Measurements from ENCODE around the gene ASCL5. TPM values are rescaled to one million over a fixed set of nuclear protein-coding genes. Genes with fewer than 3 reads are reported as not detected.
A peak's percentile ranks its signal among the peaks of the same experiment; 100 is the strongest.

Gene ASCL5
- total and polyA plus RNA-seq, 5 experiments from 2014 or later = 0.08 to 0.27 TPM; not detected in 3

DNA sequence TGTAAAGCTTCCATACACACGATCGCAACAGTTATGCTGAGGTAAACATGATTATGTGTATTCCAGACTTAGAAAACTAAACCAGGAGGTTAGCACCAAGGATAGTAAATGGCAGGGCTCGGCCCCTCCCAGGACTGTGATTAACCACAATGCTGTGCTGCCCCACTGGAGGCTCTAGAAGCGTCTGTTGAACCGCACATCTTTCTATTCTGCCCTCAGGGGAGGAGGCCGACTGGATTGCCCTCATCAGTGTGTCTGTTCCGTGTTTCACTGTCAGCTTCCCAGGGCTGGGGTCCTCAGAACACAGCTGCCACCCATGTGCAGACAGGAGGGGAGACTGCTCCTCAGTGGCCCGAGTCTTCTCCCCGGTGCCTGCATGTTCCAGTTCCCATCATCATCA, 12.8 kb upstream of the ASCL5 start:
- Mint-ChIP-seq H3K9me3 (no peaks in the 10 kb centered on the region), H3K4me1 (peaks cover 0 to 4% (median 2%) of the 10 kb centered on the region in 4 donors), H3K27me3 (no peaks in the 10 kb centered on the region), H3K4me3 (no peak overlapping the region), H3K36me3 (peaks cover 5 to 48% (median 17%) of the 10 kb centered on the region in 3 donors), H3K27ac (peak overlapping the region in 2 of 10 donors; percentile 15 to 81)
- ATAC-seq (no peak), DNase-seq (peak in 1 of 10 donors; percentile 8)
- POLR2A ChIA-PET = no interaction called here

DNA sequence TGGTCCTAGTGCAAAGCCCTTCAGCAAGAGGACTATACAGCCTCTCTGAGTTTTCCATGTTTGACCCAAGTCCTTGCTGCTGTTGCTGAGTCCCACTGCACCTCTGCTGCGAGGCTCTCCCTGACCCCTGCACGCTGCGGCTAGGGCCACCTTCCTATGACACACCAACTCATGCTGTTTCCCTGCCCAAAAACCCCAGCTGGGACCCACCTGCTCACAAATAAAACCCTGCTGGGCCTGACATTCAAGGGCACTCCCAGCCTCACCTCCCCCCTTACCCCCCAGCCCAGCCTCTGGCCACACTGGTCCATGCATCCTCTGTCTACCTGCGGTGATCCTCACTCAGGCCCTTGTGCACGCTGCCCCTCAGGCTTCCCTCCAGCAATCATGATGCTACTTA, 12.3 kb upstream of the ASCL5 start:
- Mint-ChIP-seq H3K36me3 (peaks cover 4 to 48% (median 16%) of the 10 kb centered on the region in 3 donors), H3K9me3 (no peaks in the 10 kb centered on the region), H3K27ac (peak overlapping the region in 1 of 10 donors; percentile 81), H3K4me3 (no peak overlapping the region), H3K4me1 (peaks cover 0 to 4% (median 2%) of the 10 kb centered on the region in 4 donors), H3K27me3 (no peaks in the 10 kb centered on the region)
- POLR2A ChIA-PET = no interaction called here
- ATAC-seq (no peak), DNase-seq (no peak)

DNA sequence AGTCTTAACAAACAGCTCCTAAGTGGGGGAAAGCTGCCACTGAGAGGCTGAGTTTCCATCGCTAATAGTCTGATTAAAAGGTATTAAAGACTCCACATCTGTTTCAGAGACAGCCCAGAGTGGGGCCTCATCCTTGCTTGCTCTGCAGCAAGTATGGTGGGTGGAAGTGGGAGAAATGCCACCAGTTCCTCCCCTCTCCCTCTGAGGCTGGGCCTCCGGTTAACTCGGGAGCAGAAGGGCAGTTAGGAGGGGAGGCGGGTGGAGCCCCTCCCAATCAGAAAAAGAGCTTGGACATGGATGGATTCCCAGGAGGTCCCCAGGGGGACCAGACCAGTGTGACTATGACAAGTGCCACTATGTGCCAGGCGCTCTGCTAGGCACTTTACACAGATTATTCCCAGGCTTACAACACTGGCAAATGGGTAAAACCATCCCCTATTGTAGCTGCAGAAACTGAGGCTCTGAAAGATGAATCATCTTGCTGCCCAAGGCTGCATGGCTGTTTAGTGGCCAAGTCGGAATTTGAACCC, 11.4 kb upstream of the ASCL5 start:
- peak in 1 of 10 donors; percentile 18 for DNase-seq
- Mint-ChIP-seq H3K27ac (peak overlapping the region in 2 of 10 donors; percentile 21 to 60), H3K36me3 (peaks cover 0 to 40% (median 11%) of the 10 kb centered on the region in 3 donors), H3K9me3 (no peaks in the 10 kb centered on the region), H3K4me1 (peaks cover 0 to 4% (median 2%) of the 10 kb centered on the region in 4 donors), H3K4me3 (no peak overlapping the region), H3K27me3 (no peaks in the 10 kb centered on the region)
- POLR2A ChIA-PET = no interaction called here
- ATAC-seq = no peak

DNA sequence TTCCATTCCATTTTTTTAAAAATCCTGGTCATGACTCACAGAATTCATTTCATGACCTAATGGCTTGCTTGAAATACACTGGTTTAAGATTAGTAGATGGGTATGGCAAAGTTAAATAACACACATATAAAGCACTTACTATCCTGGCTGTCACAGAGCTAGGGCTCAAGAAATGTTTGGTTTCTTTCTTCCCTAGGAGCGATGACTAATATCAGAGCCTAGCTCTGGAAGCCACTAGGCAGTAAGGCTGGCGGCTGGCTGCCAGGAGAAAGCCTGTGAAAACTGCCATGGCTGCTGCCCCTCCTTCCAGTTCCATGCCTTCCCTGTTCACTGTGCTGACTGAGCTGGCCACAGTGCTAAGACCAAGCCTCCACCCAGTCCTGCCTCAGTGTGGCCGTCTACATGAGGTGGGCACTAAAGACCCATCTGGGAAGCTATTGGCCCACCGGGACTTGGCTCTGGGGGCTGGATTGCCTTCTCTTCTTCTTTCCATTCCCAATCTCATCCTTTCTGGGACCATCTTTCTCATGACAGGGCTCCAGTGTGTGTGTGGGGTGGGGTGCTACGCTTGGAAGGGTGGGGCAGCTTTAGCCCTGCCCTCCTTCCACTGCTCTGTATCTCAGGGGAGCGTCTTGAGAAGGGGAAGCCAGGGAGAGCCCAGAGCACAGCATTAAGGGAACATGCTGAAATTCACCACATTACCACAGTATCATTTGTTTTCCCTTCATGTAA, 10.8 kb upstream of the ASCL5 start:
- H3K36me3 Mint-ChIP-seq = peaks cover 0 to 33% (median 14%) of the 10 kb centered on the region in 3 donors
- ATAC-seq (no peak), DNase-seq (peak in 1 of 10 donors; percentile 55)
- no peak overlapping the region for H3K4me3 Mint-ChIP-seq
- H3K27ac Mint-ChIP-seq = peak overlapping the region in 2 of 10 donors; percentile 41 to 75
- H3K9me3 Mint-ChIP-seq = no peaks in the 10 kb centered on the region
- POLR2A ChIA-PET = no interaction called here
- H3K27me3 Mint-ChIP-seq = no peaks in the 10 kb centered on the region
- peaks cover 0 to 3% (median under 1%) of the 10 kb centered on the region in 4 donors for H3K4me1 Mint-ChIP-seq

DNA sequence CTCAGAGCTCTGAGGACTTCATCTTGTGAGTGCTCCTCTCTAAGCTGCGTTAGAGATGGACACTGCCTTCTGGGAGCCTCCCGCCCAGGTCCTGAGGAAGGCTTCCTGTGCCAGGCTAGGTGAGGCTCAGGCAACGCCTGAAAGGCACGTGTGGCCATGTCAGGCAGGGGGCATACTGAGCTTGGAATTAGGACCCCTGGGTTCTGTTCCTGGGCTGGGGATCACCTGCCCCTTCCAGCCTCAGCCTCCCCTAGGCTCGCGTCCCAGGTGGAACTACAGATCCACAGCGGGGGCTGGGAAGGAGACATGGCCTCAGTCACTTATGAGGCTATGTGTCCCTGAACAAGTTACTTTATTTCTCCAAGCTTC, 10.0 kb upstream of the ASCL5 start:
- Mint-ChIP-seq H3K9me3 (no peaks in the 10 kb centered on the region), H3K4me1 (peaks cover 0 to 3% (median 0%) of the 10 kb centered on the region in 4 donors), H3K27me3 (no peaks in the 10 kb centered on the region), H3K4me3 (no peak overlapping the region), H3K36me3 (peaks cover 0 to 33% (median 16%) of the 10 kb centered on the region in 3 donors), H3K27ac (peak overlapping the region in 1 of 10 donors; percentile 24)
- POLR2A ChIA-PET = no interaction called here
- no peak for ATAC-seq
- DNase-seq = peak in 1 of 10 donors; percentile 11

DNA sequence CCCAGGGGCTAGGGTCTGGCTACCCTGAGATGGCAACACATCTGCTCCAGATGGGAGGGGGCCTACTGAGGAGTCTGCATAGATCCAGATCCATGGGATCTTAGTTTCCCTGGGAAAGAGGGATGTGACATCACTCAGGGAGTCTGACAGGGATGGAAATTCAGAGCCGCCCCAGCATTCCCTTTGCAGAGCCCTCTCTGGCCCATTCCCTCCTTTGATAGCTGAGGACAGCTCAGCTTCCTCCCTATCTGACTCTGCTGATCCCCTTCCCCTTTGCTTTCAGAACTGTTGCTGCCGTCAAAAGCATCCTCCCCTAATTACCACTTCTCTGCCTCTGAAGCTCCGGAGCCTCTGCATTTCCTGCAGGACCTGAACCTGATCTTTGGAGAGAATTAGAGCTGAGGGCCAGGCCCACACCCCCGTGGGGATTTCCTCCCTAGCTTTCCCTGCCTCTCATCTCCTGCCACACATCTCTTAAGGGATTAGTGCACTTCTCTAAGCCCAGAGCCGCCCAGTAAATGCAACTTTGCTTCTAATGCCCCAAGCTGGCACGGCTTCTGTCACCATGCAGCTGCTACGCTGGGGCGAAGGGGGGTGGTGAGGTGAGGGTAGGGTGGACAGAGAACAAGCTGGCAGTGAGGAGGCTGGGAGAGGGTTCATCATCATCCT, 9.5 kb upstream of the ASCL5 start:
- DNase-seq (peak in 1 of 10 donors; percentile 55), ATAC-seq (no peak)
- Mint-ChIP-seq H3K4me3 (no peak overlapping the region), H3K9me3 (no peaks in the 10 kb centered on the region), H3K4me1 (peaks cover 0 to 3% (median 0%) of the 10 kb centered on the region in 4 donors), H3K27ac (peak overlapping the region in 2 of 10 donors; percentile 41 to 72), H3K27me3 (no peaks in the 10 kb centered on the region), H3K36me3 (peaks cover 0 to 32% (median 16%) of the 10 kb centered on the region in 3 donors)
- POLR2A ChIA-PET = no interaction called here

DNA sequence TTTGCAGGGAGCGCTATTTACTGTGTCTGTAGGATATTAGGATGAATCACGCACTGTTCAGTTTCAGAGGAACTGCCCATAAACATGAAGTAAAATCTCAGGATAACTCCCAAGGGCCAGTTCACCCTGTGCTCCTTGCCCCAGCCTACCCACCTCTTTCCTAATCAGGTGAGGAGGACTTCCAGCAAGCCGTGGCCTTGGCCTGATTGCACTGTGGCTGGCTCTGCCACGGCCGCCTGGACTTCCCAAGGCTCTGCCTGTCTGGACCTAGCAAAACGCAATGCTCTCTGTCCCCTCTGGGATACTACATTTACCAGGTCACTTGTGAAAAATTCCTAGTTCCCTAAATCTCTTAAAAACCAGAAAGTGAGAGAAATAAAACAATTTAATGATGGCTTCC, 7.4 kb upstream of the ASCL5 start:
- Mint-ChIP-seq H3K27ac (peak overlapping the region in 1 of 10 donors; percentile 56), H3K4me3 (no peak overlapping the region)

DNA sequence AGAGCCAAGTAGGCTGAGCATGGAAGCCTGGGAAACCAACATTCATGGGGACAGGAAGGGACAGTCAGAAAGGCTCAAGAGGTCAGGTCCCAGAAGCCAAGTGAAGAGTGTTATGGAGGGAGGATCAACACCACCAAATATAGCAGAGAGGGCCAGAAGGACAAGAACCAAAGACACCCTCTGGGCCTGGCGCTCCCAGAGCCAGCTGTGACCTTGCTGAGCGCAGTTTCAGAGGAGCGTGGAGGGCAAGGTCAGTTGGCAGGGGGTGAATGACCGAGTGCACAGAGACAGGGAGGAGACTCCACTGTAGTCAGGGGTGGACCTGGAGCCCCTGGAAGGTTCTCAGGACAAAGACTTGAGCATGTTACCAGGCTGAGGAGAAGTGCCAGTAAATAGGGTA, 4.4 kb upstream of the ASCL5 start:
- Mint-ChIP-seq H3K9me3 (no peaks in the 10 kb centered on the region), H3K27me3 (peaks cover 0 to 20% (median 12%) of the 10 kb centered on the region in 5 donors), H3K4me3 (no peak overlapping the region), H3K4me1 (no peaks in the 10 kb centered on the region), H3K36me3 (peaks cover 0 to 15% (median 14%) of the 10 kb centered on the region in 3 donors), H3K27ac (peak overlapping the region in 1 of 10 donors; percentile 87)
- POLR2A ChIA-PET = no interaction called here
- no peak for ATAC-seq
- DNase-seq = no peak

More for the DNA sequence above, 7.4 kb upstream of the ASCL5 start:
- no peaks in the 10 kb centered on the region for H3K9me3 Mint-ChIP-seq
- no peaks in the 10 kb centered on the region for H3K4me1 Mint-ChIP-seq
- peaks cover 0 to under 1% (median 0%) of the 10 kb centered on the region in 5 donors for H3K27me3 Mint-ChIP-seq
- H3K36me3 Mint-ChIP-seq = peaks cover 0 to 21% (median 15%) of the 10 kb centered on the region in 3 donors
- DNase-seq (no peak), ATAC-seq (no peak)
- POLR2A ChIA-PET = no interaction called here

DNA sequence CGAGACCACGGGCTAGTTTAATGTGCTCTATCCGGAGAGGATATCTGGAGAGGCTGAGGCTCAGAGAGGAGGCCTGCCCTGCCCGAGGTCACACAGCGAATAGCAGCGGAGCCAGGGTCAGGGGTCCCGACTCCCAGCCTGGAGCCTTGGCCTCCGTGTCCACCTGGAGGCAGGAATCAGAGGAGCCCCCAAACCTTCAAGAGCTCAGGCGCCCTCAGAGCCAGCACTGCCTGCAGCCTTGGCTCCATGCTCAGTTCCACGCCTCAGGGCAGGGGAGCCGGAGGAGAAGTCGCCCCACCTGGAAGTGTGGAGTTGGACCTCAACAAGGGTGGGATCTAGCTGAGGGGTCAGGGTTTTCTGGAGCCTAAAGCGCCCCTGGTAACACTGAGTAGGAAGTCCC, 2.0 kb upstream of the ASCL5 start:
- peaks cover 0 to 2% (median 0%) of the 10 kb centered on the region in 4 donors for H3K4me1 Mint-ChIP-seq

DNA sequence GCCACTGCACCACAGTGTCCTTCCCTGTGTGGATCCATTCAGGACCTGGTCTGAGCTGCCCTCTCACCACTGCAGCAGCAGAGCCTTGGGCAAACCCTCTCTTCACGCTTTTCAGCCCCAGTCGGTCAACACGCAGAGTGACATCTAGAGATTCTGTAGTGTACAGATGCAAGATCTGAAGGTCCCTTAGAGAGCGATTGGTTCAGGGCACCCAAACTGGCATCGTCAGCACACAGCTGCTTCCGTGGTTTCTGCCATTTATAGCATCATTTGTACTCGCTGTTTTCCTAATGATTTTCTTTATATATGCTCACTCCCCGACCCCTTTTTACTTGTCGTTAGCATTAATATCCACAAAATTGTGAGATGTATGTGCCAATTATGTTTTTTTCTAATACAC, 1.5 kb upstream of the ASCL5 start:
- ATAC-seq (no peak), DNase-seq (peak in 1 of 10 donors; percentile 48)
- POLR2A ChIA-PET = no interaction called here
- no peak overlapping the region for H3K27ac Mint-ChIP-seq
- H3K4me3 Mint-ChIP-seq = no peak overlapping the region
- peaks cover 0 to 5% (median 2%) of the 10 kb centered on the region in 3 donors for H3K36me3 Mint-ChIP-seq
- peaks cover 9 to 35% (median 23%) of the 10 kb centered on the region in 5 donors for H3K27me3 Mint-ChIP-seq
- no peaks in the 10 kb centered on the region for H3K9me3 Mint-ChIP-seq
- H3K4me1 Mint-ChIP-seq = peaks cover 0 to 2% (median 0%) of the 10 kb centered on the region in 4 donors

More for the DNA sequence above, 2.0 kb upstream of the ASCL5 start:
- Mint-ChIP-seq H3K27me3 (peaks cover 7 to 35% (median 23%) of the 10 kb centered on the region in 5 donors), H3K27ac (no peak overlapping the region), H3K4me3 (no peak overlapping the region), H3K9me3 (no peaks in the 10 kb centered on the region), H3K36me3 (peaks cover 0 to 5% (median 2%) of the 10 kb centered on the region in 3 donors)
- POLR2A ChIA-PET = no interaction called here
- no peak for ATAC-seq
- peak in 1 of 10 donors; percentile 62 for DNase-seq

DNA sequence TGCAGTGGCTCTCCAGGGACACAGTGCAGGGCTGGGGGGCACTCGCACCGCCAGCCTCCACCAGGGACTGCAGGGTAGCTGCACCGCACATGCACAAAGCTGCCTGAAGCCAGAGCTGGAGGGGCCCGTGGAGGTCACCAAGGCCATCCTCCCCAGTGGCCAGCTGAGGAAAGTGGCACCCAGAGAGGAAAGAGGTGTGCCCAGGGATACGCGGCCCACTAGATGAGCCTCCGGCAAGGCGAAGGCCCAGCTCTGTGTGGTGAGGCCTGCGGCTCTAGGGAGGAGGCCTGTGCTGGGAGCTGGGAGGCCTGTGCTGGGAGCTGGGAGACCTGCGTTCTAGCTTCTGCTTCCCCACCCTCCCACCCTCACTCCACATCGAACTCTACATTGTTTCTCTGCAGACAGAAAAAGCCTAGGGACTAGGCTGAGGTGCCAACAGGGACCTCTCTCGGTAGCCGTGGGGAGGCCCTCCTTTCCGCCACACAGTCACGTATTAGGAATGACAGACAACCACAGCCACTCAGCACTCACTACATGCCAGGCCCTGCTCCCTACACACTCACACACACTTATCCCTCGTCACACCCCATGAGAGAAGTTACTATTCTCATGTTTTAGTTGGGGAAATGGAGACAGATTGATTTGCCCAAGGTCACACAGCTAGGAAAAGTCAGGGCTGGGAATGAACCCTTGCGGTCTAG, 921 bp upstream of the ASCL5 start:
- H3K27me3 Mint-ChIP-seq = peaks cover 9 to 35% (median 23%) of the 10 kb centered on the region in 5 donors
- H3K36me3 Mint-ChIP-seq = peaks cover 0 to 4% (median 2%) of the 10 kb centered on the region in 3 donors
- H3K4me1 Mint-ChIP-seq = peaks cover 0 to 2% (median 0%) of the 10 kb centered on the region in 4 donors
- no peaks in the 10 kb centered on the region for H3K9me3 Mint-ChIP-seq
- DNase-seq = peak in 1 of 10 donors; percentile 34
- ATAC-seq = no peak
- peak overlapping the region in 1 of 10 donors; percentile 75 for H3K27ac Mint-ChIP-seq
- POLR2A ChIA-PET = no interaction called here
- no peak overlapping the region for H3K4me3 Mint-ChIP-seq

DNA sequence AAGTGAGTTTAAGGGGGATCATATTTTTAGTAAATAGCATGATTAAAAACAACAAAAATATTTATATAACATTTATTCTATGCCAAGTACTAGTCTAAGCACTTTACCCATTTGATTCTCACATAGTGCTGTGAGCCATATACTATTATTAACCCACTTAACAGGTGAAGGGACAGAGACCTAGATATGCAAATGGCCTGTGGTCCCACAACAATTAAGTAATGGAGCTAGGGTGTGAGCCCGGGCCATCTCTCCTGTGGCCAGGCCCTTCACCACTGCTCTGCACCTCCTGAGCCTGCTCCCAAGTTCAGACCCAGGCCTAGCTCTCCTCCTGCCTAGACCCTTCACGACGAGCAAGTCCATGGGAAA, 537 bp downstream of the ASCL5 start:
- POLR2A ChIA-PET = no interaction called here
- DNase-seq (no peak), ATAC-seq (no peak)
- Mint-ChIP-seq H3K4me1 (peaks cover 0 to 2% (median 0%) of the 10 kb centered on the region in 4 donors), H3K27me3 (peaks cover 9 to 35% (median 23%) of the 10 kb centered on the region in 5 donors), H3K27ac (no peak overlapping the region), H3K4me3 (no peak overlapping the region), H3K9me3 (no peaks in the 10 kb centered on the region), H3K36me3 (no peaks in the 10 kb centered on the region)
